Effector memory CD8-positive, alpha-beta T cell (primary cell): ENCODE measurements around the gene OLFM2.
"Not testable (repeated sequence)": the region's sequence is repeated elsewhere in the genome, so short reads cannot be mapped to it uniquely, and the experiment has no call there.

Experiments
- ATAC-seq: fragments of 150-1000 bp; cut with Tn5 transposase; replicated peaks from 2 replicates; pipeline ENCODE4 v1.10.0; 2021; ENCODE audit warnings: mild to moderate bottlenecking, moderate library complexity
- DNase-seq, 3 experiments: peaks; one replicate each; pipeline ENCODE4 v3.0.0; 2021
- H3K27ac Mint-ChIP-seq, 2 donors: one replicate each; pipeline ENCODE4 v1.8.0; 2022; ENCODE audit warnings: mild to moderate bottlenecking in 2 of 2, mixed read lengths in 2 of 2, moderate library complexity in 2 of 2
- H3K27me3 Mint-ChIP-seq, 2 donors: one replicate each; pipeline ENCODE4 v1.8.0; 2022; ENCODE audit warnings: mixed read lengths in 2 of 2
- H3K36me3 Mint-ChIP-seq: one replicate; pipeline ENCODE4 v1.8.0; 2022; ENCODE audit warnings: mild to moderate bottlenecking, moderate library complexity, mixed read lengths; ENCODE audit not compliant: insufficient read depth
- H3K4me1 Mint-ChIP-seq, 2 donors: one replicate each; pipeline ENCODE4 v1.8.0; 2022; ENCODE audit warnings: low read depth in 2 of 2, mixed read lengths in 2 of 2
- H3K4me3 Mint-ChIP-seq, 2 donors: one replicate each; pipeline ENCODE4 v1.8.0; 2022; ENCODE audit warnings: mild to moderate bottlenecking in 2 of 2, mixed read lengths in 2 of 2, moderate library complexity in 2 of 2
- H3K9me3 Mint-ChIP-seq, 2 donors: one replicate each; pipeline ENCODE4 v1.8.0; 2022; ENCODE audit warnings: mixed read lengths in 2 of 2

The OLFM2 gene

DNA sequence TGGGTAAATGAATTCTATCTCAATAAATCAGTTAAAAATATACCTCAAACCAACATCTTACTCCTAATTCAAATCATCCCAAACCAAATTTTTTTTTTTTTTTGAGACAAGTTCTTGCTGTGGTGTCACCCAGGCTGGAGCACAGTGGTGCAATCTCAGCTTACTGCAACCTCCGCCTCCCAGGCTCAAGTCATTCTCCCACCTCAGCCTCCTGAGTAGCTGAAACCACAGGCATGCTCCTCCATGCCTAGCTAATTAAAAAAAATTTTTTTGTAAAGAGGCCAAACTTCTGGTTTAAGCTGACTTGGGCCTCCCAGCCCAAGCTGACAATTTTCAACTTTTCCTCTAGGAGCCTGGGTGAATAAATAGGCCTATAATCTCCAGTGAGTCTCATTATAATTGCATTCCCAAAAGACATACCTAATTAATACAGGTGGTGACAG lies 22.1 kb upstream of the OLFM2 start:
- no peaks in the 10 kb centered on the region for H3K9me3 Mint-ChIP-seq
- H3K27me3 Mint-ChIP-seq: peaks cover 10 to 23% of the 10 kb centered on the region in 2 donors

DNA sequence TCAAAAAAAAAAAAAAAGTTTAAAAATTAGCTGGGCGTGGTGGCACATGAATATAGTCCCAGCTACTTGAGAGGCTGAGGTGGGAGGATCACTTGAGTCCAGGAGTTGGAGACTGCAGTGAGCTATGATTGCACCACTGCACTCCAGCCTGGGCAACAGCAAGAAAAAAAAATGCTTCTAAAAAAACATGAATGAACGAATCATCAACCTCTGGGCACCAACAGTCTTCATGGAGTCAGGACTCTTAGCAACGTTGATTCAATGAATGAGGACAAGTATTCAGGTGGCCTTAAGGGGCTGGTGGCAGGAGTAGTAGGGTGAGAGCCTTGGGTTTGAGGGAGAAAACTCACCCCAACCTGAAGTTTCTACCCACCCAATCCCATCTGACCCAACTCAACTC lies 20.6 kb upstream of the OLFM2 start:
- Mint-ChIP-seq H3K4me1 (no peaks in the 10 kb centered on the region), H3K36me3 (peaks cover 16% of the 10 kb centered on the region), H3K9me3 (no peaks in the 10 kb centered on the region), H3K27me3 (peaks cover under 1 to 15% of the 10 kb centered on the region in 2 donors), H3K4me3 (no peak overlapping the region), H3K27ac (no peak overlapping the region)
- DNase-seq (no peak), ATAC-seq (no peak)

More for the DNA sequence above, 22.1 kb upstream of the OLFM2 start:
- DNase-seq (no peak), ATAC-seq (no peak)
- H3K4me3 Mint-ChIP-seq: no peak overlapping the region
- no peaks in the 10 kb centered on the region for H3K4me1 Mint-ChIP-seq
- H3K27ac Mint-ChIP-seq: no peak overlapping the region
- H3K36me3 Mint-ChIP-seq: peaks cover 13% of the 10 kb centered on the region

DNA sequence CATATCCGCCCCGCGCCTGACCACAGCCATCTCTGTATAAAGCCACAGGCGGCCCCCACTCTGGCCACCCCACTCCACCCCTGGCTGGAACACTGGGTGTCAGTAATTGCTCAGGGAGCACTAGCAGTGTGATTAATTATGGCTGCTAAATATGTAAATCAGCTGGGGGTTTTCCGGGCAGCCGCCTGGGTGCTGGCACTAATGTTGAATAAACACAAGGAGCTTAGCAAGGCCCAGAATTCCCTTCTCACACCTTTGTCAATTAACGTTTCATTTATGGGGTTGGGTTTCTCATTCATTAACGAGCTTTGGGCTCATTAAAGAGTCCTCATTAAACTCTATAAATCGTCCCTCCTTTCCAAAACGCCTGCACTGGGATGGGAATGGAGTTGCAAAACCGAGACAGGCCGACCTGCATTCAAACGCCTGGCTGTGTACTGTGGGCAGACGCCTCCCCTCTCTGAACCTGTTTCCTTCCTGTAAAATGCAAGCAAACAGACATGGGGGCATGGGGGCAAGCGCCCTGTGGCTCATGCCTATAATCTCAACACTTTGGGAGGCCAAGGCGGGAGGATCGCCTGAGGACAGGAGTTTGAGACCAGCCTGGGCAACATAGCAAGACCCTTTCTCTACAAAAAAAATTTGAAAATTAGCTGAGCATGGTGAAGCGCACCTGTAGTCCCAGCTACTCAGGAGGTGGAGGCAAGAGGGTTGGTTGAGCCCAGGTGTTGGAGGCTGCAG lies 17.7 kb upstream of the OLFM2 start:
- ATAC-seq: peak; percentile 19
- Mint-ChIP-seq H3K36me3 (peaks cover 4% of the 10 kb centered on the region), H3K27ac (no peak overlapping the region), H3K27me3 (peaks cover 0 to 13% of the 10 kb centered on the region in 2 donors), H3K4me3 (no peak overlapping the region), H3K9me3 (no peaks in the 10 kb centered on the region), H3K4me1 (no peaks in the 10 kb centered on the region)
- DNase-seq: no peak

DNA sequence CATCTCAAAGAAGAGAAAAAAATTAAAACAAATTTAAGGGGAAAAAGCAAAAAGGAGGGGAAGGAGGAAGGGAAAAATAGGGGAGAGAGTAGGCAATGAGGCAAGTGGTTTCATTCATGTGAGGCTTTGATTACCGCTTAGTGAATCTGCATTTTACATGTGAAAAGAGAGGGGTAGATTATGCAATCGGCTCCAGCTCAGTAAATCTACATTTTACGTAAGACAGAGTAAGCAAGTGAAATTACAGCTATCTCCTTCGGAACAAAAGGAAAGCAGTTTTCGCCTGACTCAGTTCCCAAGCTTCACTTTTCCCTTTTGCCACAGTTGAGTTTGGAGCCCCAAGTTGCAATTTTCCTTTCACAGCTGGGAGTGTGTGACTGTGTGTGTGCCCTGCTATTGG lies 16.0 kb upstream of the OLFM2 start:
- peak overlapping the region in 1 of 2 donors; percentile 38 for H3K27ac Mint-ChIP-seq

DNA sequence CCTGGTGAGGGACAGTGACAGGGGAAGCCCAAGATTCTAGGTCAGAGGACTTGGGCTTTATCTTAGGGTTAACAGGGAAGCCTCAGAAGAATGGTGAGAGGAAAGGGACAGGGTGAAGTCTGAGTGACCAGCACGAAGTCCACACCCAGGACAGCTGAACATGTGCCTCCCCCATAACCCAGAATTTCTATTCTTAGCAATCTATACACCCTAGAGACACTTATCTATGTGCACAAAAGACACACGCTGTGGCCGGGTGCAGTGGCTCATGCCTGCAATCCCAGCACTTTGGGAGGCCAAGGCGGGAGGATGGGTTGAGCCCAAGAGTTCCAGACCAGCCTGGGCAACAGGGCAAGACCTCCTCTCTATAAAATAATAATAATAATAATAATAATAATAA lies 11.1 kb upstream of the OLFM2 start:
- no peak for DNase-seq
- Mint-ChIP-seq H3K36me3 (no peaks in the 10 kb centered on the region), H3K4me3 (no peak overlapping the region), H3K27me3 (peaks cover 25 to 39% of the 10 kb centered on the region in 2 donors), H3K4me1 (peaks cover 0 to 3% of the 10 kb centered on the region in 2 donors), H3K9me3 (no peaks in the 10 kb centered on the region), H3K27ac (no peak overlapping the region)
- no peak for ATAC-seq

More for the DNA sequence above, 16.0 kb upstream of the OLFM2 start:
- H3K9me3 Mint-ChIP-seq: no peaks in the 10 kb centered on the region
- no peaks in the 10 kb centered on the region for H3K4me1 Mint-ChIP-seq
- no peak for ATAC-seq
- H3K4me3 Mint-ChIP-seq: no peak overlapping the region
- peaks cover 3 to 7% of the 10 kb centered on the region in 2 donors for H3K27me3 Mint-ChIP-seq
- peaks cover 3% of the 10 kb centered on the region for H3K36me3 Mint-ChIP-seq
- DNase-seq: no peak

DNA sequence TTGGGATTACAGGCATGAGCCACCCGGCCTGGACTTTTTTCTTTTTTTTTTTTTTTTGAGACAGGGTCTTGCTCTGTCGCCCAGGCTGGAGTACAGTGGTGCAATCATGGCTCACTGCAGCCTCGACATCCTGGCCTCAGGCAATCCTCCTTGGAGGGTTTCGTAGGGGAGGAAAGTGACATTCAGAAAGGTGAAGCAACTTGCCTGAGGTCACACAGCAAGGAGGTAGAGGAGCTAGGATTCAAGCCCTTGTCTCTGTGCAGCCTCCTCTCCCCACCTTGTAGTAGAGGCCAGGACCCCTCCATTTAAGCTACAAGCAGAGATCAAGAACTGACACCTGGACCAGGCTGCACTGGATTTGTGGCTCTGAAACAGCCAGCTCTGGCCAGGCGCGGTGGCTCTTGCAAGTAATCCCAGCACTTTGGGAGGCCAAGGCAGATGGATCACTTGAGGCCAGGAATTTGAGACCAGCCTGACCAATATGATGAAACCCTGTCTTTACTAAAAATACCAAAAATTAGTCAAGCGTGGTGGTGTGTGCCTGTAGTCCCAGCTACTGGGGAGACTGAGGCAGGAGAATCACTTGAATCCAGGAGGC lies 10.3 kb upstream of the OLFM2 start:
- peaks cover 28 to 48% of the 10 kb centered on the region in 2 donors for H3K27me3 Mint-ChIP-seq
- not testable (repeated sequence) for H3K9me3 Mint-ChIP-seq, H3K4me3 Mint-ChIP-seq, ATAC-seq, DNase-seq, H3K27ac Mint-ChIP-seq, H3K36me3 Mint-ChIP-seq, H3K4me1 Mint-ChIP-seq

DNA sequence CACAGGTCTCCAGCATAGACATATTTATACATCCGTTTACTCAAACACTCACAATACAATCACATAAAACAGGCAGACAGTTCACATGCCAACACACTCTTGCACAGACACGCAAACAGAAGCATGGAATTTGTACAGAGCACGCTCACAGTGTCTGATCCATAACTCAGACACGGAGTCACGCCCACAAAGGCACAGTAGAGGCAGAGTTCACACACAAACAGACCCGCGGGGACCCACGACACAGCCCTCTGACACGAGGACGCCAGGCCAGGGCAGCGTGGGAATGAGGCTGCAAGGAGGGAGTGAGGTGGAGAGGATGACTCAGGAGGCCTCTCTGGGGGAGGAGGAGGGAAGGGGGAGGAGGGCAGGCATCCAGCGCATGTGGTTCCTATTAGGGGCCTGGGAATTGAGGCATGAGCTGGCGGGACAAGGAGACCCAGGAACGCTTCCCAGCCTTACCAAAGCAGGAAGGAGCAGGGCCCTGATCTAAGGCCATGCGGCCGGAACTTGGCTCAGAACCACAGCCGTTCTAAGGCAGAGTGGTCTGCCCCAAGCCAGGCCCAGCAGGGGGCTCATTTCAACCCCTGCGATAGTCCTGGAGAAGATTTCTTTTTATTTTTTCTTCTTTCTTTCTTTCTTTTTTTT lies 9.1 kb upstream of the OLFM2 start:
- H3K27ac Mint-ChIP-seq: no peak overlapping the region
- peaks cover 30 to 59% of the 10 kb centered on the region in 2 donors for H3K27me3 Mint-ChIP-seq
- no peak for ATAC-seq
- H3K36me3 Mint-ChIP-seq: no peaks in the 10 kb centered on the region
- peaks cover 0 to 3% of the 10 kb centered on the region in 2 donors for H3K9me3 Mint-ChIP-seq
- H3K4me3 Mint-ChIP-seq: no peak overlapping the region
- H3K4me1 Mint-ChIP-seq: peaks cover 0 to 3% of the 10 kb centered on the region in 2 donors
- no peak for DNase-seq

DNA sequence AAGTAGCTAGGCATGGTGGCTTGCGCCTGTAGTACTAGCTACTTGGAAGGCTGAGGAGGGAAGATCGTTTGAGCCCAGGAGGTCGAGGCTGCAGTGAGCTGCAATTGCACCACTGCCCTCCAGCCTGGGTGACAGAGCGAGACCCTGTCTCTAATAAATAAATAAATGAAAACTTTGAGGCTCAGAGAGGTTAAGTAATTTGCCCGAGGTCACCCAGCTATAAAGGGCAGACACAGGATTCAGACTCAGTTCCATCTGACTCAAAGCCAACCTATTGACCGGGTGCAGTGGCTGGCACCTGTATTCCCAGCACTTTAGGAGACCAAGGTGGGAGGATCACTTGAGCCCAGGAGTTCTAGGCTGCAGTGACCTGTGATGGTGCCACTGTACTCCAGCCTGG lies 7.4 kb upstream of the OLFM2 start:
- Mint-ChIP-seq H3K27ac (no peak overlapping the region), H3K27me3 (peaks cover 37 to 69% of the 10 kb centered on the region in 2 donors), H3K36me3 (no peaks in the 10 kb centered on the region), H3K4me1 (peaks cover 0 to 3% of the 10 kb centered on the region in 2 donors), H3K4me3 (no peak overlapping the region), H3K9me3 (peaks cover 0 to 3% of the 10 kb centered on the region in 2 donors)
- ATAC-seq (no peak), DNase-seq (no peak)

DNA sequence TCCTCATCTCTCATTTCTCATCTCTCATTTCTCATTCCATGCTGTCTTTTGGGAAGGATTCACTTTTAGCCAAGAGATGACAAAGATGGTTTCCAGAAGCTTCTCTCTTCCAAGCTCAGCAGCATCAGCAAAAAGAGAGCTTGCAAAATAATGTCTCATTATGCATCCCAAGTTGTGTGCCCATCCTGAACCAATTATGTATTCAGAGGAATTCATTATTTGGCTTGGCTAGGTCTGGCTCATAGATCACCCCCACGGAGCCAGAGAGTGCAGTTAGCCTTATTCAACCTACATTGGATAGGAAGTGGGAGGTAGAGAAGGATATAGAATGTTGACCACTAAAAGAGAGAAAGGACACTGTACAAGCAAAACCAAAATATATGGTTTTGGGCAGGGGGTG lies 5.4 kb upstream of the OLFM2 start:
- Mint-ChIP-seq H3K27ac (no peak overlapping the region), H3K27me3 (peaks cover 48 to 75% of the 10 kb centered on the region in 2 donors), H3K36me3 (peaks cover 4% of the 10 kb centered on the region), H3K9me3 (peaks cover 0 to 3% of the 10 kb centered on the region in 2 donors), H3K4me1 (peaks cover 6% of the 10 kb centered on the region in 2 donors), H3K4me3 (no peak overlapping the region)
- DNase-seq (no peak), ATAC-seq (no peak)

DNA sequence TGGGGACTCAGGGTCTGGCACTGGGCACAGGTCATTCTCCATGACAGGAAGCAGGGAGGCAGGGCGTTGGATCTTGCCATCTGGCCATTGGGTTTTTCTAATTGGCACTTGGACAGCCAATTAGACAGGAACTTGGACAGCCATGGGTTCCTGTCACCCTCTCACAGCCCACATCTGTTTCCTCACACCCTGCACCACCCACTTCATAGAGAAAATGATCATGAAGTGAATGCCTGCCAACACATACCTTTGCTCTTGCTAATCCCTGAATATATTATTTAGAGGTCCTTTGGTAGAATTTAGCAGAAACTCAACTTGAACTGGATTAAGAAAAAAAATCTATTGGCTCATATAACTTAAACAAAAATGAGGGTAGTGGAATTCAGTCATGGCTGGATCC lies 4.9 kb upstream of the OLFM2 start:
- H3K36me3 Mint-ChIP-seq: peaks cover 4% of the 10 kb centered on the region
- no peak overlapping the region for H3K4me3 Mint-ChIP-seq
- peaks cover 50 to 74% of the 10 kb centered on the region in 2 donors for H3K27me3 Mint-ChIP-seq
- ATAC-seq (no peak), DNase-seq (no peak)
- H3K4me1 Mint-ChIP-seq: peaks cover 6 to 7% of the 10 kb centered on the region in 2 donors
- peaks cover 0 to 3% of the 10 kb centered on the region in 2 donors for H3K9me3 Mint-ChIP-seq
- no peak overlapping the region for H3K27ac Mint-ChIP-seq

DNA sequence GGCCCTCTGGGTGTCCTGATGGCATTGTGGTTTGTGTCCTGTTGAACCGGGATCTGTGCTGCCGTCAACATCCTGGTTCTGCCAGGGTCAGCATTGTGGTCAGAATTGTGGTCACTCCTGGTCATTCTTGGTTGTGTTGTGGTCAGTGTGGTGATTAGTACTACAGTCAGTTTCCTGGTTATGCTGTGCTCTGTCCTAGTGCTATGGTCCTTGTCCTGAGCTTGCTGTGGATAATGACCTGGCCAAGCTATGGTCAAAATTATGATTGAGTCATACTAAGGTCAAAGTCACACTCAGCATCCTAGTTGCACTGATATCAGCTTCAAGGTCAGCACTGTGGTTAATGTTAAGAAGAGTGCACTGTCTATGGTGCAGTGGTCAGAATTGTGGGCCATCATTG lies 4.5 kb upstream of the OLFM2 start:
- Mint-ChIP-seq H3K27ac (no peak overlapping the region), H3K27me3 (peaks cover 52 to 78% of the 10 kb centered on the region in 2 donors), H3K36me3 (peaks cover 4% of the 10 kb centered on the region), H3K4me1 (peaks cover 7 to 8% of the 10 kb centered on the region in 2 donors), H3K4me3 (no peak overlapping the region), H3K9me3 (peaks cover 0 to 3% of the 10 kb centered on the region in 2 donors)
- DNase-seq (no peak), ATAC-seq (no peak)

DNA sequence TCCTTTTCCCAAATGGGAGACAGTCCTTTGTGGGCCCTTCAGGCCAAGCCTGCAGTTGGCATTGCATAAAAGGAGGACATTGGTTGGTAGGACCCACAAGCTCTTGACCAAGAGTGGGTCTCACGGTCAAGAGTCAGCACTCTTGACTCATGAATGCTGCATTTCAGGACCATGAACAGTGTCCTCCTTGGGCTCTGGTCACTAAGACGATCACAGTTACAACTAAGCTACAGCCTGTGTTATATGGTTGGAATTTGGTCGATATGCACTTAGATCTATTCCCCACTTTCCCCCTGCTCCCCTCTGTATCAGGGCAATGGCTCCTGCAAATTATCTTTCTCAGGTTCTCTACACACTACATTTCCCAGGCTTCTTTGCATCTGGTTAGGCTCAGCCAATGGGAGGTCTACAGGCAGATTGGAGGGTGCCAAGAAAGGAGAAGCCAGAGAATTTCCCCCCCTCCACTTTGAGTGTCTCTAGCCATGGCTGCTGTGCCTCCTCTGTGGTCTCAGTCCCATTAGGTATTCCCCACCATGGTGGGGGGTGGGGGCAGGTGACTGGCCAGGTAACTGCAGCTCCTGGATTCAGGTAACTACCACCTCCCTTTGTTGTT lies 3.1 kb upstream of the OLFM2 start:
- peaks cover 56 to 79% of the 10 kb centered on the region in 2 donors for H3K27me3 Mint-ChIP-seq
- no peak for ATAC-seq

DNA sequence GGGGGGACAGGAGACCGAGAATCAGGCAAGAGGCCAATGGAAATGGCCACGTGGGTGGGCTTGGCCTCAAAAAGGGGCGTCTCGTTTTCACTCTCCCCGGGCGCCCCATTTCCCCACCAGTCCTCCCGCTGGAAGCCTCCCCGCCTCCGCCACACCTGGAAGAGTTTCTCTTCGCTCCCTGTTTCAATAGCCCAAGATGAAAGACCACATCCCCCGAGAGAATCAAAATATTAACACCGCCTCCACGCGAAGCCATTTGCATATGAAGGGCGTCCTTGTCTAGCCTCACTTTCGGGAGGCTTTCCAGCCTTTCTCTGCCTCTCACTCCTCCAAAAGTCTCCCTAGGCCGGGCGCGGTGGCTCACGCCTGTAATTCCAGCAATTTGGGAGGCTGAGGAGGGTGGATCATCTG lies 691 bp upstream of the OLFM2 start:
- peaks cover 68 to 84% of the 10 kb centered on the region in 2 donors for H3K27me3 Mint-ChIP-seq
- ATAC-seq: no peak
- H3K36me3 Mint-ChIP-seq: peaks cover 4% of the 10 kb centered on the region
- H3K9me3 Mint-ChIP-seq: peaks cover 0 to 3% of the 10 kb centered on the region in 2 donors
- H3K27ac Mint-ChIP-seq: no peak overlapping the region
- DNase-seq: no peak
- peaks cover 19 to 24% of the 10 kb centered on the region in 2 donors for H3K4me1 Mint-ChIP-seq
- peak overlapping the region; percentile 78 to 82 for H3K4me3 Mint-ChIP-seq

More for the DNA sequence above, 3.1 kb upstream of the OLFM2 start:
- H3K27ac Mint-ChIP-seq: no peak overlapping the region
- H3K4me3 Mint-ChIP-seq: no peak overlapping the region
- peaks cover 0 to 3% of the 10 kb centered on the region in 2 donors for H3K9me3 Mint-ChIP-seq
- H3K4me1 Mint-ChIP-seq: peaks cover 17 to 21% of the 10 kb centered on the region in 2 donors
- H3K36me3 Mint-ChIP-seq: peaks cover 4% of the 10 kb centered on the region
- DNase-seq: no peak
